ENCODE measurements around the gene DOK4.

Gene DOK4

DNA sequence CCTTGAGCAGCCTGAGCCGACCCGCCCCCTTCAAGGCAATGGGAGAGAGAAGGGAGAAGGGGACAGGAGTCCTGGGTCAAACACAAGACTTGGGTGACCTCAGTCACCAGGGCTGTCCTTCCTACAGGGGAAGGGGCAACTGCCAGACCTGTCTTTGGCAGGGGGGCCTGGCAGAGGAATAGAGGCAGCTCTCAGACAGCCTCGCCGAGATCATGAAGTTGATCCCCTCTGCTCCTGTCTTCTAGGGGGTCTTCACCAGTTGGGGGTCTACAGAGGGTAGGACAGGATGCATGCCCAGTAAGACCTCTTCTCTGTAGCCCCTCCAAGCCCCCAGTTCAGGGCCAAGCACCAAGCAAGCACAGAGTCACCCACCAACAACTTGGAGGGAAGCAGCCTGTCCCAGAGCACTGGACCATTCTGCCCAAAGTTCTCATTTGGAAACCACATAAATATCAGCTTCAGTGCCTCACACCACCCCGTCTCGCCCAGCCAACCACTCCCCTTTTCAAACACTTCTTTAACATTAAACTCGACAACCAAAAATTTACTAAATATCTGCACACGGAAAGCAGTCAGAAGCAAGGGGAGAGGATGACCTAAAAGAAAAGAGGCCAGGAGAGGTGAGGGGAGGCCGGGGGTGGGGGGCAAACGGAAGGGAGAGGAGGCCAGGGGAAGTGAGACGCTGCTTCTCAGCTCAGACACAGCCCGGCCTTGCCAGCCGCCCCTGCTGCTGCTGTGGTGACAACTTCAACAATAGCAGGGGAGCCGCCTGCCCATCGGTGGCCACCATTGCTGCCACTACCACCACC, 7.7 kb downstream of the DOK4 start:
- no peak for DNase-seq (ENCODE audit: low read depth in 2 of 2)

DNA sequence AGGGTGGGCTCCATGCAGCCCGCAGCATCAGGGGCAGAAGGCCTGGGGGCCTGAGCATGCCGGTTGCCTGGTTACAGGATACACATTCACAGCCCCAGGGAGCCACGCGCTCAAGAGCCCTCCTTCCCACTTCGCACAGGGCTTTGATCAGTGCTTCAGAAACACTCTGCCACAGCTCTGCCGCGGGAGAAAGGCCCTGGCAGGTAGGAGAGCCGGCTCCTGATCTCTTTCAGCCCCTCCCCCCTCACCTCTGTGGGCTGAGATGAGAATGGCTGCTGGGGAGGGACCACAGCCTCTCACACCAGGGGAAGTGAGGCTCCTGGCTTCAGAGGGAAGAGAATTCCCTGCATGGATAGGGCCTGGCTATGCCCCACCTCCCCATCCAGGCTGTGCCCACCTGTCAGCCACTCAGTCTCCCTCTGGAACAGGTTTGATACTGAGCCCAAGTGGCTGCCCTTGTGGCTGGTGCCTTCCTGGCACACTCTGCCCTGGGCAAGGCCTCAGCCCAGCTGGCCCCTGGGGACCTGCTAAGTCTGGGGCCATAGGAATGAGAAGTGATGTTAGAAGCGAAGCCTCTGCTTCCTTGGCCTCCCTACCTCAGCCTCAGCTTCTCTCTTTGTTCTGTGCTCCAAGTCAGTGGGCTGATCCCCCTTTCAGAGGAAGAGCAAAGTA, 8.6 kb downstream of the DOK4 start:
- DNase-seq (ENCODE audit: low read depth in 2 of 2), result no peak

DNA sequence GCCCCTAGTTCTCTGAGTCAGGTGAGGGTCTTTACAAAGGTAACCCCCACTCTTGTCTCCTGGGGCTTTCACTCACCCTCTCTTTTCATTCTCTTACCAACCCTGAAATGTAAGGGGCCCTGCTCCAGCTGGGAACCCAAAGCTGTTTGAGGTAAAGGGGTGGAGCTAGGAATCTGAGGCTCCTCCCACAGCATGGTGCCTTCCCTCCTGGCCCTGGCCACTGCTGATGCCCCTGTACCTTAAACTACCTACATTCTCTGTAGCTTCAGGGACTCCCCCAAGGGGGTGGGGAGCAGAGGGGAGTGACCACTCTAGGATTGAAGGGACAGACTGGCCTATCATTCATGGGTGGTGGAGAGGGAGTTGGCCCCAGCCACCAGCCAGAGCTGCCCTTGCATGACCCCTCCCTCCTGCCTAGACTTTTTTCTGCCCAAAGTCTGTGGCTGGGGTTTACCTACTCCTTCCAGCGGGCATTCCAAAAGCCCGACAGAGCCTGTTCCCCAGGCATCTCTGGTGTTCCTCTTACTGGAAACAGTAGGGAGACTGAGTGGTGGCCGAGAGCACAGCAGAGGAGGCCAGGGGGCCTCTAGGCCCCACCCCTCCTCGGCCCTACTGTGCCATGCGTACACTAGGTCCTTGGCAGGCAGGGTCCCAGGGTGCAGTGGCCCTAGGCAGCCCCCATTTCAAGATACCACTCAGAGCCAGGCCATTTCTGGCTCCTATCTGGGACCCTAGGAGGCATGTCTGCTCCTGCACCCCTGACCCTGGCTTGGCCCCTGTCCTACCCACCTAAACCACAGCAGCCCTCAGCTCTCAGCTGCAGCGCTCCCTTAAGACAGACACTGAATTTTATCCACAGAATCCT, 9.5 kb downstream of the DOK4 start:
- no peak for DNase-seq (ENCODE audit: low read depth in 2 of 2)

DNA sequence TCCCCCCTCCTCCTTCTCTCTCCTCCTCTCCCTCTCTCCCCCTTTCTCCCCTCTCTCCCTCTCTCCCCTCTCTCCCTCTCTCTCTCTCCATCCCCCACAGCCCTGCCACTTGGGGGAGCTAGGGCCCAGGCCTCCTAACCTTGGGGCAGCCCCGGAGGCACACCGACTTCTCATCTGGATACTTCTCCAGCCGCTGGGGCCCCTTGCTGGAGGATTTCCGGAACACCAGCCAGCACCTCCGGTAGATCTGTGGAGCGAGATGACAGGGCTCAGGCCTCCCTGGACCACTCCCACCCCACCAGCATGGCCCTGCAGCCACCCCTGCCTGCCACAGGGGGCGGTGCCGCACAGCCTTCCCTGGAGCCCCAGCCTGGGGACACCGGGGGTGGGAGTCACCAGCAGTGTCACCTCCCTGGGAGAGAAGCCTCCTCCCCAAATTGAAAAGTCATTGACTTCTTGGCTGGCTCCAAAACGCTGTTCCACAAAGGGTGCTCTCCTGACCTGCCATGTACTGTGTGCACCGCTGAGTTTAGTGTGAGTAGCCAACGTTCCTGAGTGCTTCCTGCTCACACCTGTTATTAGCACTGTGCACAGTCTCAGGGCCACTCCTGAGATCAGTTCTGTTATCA, 10.5 kb downstream of the DOK4 start:
- DNase-seq (ENCODE audit: low read depth in 2 of 2), result peak; percentile 82 to 85

DNA sequence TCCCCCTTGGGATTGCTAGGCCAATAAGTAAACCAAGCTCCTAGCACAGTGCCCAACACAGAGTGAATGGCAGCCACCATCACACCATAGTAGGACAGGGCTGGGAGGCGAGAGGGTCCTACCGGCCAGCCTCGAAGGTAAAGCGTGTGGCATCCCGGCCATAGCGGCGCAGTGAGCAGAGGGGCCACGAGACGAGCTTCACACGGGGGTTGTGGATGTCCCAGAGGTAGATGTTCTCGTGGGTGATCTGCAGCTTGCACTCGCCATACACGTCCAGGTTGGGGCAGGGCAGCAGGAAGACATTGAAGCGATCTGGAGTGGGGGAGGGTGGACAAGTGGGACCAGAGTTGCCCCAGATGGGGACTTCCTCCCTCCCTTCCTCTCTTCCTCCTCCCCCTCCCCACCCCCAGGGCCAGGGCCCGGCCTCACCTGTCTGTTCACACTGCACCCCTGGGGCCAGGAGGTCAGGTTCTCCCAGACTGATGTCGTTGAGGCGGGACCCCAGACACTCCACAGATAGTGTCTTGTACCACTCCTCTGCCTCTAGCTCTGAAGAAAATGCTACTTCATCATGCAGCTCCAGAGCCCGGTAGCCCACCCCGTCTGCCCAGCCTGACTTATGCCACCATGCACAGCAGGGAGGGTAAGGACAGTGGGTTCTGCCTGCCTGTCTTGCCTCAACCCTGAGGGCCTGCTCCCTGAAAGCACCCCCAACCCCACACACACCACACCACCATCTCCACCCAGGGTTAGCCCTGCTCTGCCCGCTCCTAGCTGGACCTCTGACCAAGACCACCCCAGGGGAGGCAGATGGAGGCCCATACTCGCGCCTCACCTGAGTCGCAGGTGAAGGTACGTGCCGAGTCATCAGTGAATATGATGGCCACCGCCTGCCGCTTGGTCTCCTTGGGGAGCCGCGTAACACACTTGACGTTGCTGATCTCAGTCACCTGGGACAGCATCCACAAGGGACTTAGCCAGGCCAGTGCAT, 11.3 kb downstream of the DOK4 start:
- DNase-seq (ENCODE audit: low read depth in 2 of 2), result no peak

DNA sequence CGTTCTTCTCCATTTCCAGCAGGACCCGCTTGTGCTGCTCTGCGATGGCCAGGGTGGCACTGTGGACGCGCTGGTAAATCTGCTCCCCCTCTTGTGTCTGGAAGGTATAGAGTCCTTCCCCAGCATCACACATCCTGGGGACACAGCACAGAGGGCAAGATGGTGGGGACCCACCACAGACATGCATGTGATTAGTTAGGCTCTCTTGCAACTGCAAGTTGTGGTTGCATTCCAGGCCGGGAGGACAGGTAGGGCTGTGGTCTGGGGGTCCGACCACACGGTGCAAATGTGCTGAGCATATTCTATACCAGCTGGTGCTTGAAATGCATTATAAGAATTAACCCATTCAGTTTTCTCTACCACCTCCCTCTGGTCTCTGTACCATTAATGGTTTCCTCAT, 12.4 kb downstream of the DOK4 start:
- DNase-seq (ENCODE audit: low read depth in 2 of 2), result no peak

DNA sequence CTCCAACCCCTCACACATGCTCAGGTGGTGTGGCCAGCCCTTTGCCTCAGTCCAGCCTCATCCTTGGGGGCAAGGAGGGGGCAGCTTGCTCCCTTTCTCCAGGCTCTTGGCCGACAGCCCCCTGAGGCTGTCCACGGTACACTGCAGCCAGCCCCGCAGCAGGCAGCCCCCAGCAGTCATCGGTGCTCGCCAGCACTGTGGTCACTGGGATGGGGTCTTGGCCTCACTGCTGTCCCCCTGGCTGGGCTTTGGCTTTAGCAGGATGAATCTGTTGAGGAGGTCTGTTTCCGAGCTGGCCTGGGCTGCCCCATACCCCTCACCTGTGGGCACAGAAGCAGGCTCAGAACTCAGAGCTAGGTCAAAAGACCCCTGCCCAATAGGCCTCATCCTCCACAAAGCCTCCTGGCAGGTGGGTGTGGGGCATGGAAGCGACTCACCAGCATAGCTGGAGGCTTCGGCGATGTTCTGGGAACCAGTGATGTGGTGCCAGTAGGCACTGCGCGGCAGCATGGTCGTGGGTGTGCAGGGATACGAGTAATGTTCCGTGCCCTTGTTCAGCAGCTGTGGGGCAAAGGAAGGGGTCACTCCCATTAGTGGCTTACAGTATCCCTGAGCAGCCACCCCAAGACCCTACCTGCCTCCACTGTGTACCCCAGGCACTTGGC, 13.0 kb downstream of the DOK4 start:
- DNase-seq (ENCODE audit: low read depth in 2 of 2), result no peak

DNA sequence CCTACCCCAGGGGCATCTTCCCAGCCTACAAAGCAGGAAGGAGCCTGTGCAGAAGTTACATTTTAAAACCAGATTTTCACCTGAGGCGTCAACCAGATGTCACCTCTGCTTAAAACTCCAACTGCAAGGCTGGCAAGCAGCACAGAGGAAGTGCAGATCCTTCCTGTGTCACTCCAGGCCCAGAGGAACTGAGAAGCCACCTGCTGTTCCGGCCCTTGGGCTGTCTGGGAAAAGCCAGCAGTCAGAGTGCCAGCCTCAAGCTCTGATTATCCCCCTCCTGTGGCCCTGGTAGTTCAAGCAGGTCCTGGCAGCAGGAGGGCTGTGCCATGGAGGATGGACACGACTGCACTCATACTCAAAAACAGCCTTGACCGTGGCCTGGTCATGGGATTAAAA, 13.6 kb downstream of the DOK4 start:
- DNase-seq (ENCODE audit: low read depth in 2 of 2), result no peak

DNA sequence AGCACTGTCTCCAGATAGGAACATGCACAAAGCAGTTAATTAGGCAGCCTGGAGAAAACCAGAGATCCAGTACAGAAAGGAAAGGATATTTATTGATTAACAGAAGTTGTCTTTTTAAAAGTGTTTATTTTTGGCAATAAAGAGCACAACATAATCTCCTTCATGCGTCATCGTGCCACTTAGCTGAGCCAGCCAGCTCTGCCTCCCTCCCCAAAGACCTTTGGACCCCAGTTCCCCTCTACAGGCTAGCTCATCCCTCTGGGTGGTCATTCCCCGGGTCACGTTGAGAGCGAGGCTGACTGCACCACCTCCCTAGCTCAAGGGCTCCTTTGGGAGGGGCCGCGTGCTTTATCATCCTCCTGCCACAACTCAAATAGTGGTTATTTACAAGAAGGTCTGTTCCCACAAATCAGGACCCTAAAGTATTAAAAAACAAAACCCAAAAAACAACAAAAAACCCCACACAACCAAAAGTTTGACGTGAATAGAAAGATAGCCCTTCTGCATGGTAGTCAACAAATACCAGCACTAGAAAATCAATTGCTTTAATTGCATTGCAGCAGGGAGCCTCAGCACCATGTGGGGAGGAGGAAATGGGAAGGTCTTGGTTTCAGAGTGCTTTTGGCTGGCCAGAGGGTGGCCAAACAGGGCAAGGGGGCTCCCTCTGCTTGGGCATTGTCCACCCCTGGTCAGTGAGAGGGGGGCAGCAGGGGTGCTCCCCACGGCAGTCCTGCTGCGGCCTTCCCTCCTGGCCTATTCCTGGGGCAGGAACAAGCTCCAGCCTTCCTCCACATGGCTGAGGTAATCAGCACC, 14.2 kb downstream of the DOK4 start:
- DNase-seq (ENCODE audit: low read depth in 2 of 2), result no peak

DNA sequence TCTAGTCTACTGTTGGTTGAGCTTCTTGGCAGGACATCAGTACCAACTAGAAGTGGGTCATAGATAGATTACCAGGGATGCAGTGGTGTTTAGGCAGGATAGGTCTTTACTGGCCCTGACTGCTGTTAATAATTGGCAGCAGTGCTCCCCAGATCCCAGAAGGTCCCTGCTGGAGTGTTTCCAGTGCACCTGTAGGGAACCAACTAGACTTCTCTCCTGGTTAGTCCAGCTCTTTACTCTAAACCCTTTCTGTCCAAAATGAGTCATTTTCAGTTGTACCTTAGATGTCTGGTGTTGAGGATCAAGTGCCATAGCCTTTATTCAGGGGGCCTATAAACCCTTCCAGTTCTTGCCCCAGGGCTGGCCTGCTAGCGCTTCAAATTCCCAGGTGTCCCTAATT, 15.1 kb downstream of the DOK4 start:
- no peak for DNase-seq (ENCODE audit: low read depth in 2 of 2)

DNA sequence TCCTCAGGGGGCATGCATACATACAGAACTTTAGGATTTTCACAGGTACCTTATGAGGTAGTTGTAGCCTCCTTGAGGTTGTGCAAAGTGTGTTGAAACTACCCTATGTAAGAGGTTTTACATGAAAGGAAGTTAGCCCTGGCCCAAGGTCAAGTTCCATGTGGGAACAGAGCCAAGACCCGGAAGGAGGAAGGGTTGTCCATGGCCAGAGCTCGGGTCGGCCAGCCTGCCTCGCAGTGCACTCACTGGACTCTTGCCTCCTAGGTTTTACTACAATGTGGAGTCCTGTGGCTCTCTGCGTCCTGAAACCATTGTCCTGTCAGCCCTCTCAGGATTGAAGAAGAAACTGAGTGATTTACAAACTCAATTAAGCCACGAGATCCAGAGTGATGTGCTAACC, 15.6 kb downstream of the DOK4 start:
- no peak for DNase-seq (ENCODE audit: low read depth in 2 of 2)

DNA sequence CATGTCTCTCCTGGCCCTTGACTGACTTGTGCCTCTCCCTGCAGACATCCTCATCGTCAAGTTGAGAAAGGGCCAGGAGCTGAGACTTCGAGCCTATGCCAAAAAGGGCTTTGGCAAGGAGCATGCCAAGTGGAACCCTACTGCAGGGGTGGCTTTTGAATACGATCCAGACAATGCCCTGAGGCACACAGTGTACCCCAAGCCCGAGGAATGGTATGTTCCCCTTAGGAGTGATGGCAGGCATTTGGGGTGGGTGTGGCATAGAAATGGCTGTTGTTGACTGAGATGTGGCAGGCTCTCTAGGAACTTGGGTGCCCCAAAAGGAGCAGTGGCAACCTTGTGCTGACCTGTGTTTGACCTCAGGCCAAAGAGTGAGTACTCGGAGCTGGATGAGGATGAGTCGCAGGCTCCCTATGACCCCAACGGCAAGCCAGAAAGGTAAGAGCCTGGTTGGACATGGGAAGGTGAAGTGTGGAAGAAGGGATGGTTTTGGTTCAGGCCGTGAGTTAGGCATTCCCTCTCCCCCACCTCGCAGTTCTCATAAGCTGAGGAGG, 16.3 kb downstream of the DOK4 start:
- no peak for DNase-seq (ENCODE audit: low read depth in 2 of 2)

DNA sequence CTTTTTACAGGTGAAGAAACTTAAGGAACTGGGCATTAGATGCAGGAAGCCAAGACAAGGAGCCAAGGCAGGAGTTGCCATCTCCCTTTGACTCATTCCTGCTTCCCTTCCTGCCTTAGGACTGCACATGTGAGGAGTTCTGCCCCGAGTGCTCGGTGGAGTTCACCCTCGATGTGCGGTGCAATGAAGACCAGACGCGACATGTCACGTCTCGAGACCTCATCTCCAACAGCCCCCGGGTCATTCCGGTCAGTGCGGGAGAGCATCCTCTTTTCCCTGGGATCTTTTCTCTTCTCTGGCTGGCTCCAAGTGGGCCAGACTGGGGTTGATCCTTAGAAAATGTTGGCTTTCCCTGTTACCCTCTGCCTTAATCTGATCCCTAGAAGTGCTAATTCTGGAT, 17.2 kb downstream of the DOK4 start:
- no peak for DNase-seq (ENCODE audit: low read depth in 2 of 2)

DNA sequence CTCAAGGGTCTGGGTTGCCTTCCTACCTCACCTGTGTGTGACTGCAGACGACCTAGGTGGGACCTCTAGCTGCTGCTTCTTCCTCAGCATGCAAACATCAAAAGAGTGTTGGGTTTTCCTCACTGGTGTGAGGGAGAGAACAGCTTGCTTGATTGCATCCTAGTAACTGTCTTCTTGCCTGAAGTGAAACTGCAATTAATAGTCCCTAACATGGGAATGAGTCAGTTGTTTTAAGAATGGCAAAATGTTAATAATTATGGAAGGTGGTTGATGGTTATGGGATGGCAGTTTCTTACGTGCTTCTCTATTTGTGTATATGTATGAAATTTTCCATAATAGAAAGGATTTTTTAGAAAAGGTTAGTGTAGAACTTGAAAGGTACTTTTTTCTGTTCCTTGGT, 17.9 kb downstream of the DOK4 start:
- DNase-seq (ENCODE audit: low read depth in 2 of 2), result no peak

DNA sequence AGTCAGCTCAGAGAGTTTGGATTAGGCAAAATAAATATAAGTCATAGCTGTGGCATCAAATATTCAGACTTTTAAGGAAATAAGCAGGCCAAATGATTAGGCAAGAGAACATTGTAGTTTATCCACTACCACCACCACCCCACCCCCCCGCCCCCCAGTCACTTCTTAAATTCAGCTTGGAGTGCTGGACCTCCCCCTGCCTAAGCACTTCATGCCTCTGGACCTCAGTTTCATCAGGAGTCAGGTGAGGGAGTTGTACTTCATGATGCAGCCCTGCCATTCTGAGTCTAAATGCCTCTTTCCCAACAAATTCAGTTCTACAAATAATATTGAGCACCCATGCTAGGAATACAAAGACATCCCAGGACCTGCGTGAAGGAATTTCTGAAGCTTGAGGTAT, 21.8 kb downstream of the DOK4 start:
- no peak for DNase-seq (ENCODE audit: low read depth in 2 of 2)

DNA sequence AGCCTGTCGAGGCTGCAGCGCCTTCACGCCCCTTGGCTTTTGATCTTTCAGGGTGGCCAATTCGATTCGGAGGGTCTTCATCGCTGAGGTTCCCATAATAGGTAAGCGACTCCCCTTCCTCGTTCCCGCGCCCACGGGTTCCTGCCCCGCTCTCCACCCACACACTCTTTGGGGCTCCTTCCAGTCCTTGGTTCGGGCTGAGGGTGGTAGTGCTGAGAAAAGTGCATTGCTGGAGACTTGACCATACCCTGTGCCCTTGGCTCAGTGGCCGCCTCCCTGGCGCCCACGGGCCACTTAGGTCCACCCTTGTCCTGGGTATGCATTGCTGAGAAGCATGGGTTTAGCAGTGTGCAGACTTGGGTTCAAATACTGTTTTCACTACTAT, 23.3 kb downstream of the DOK4 start:
- no peak for DNase-seq (ENCODE audit: low read depth in 2 of 2)

DNA sequence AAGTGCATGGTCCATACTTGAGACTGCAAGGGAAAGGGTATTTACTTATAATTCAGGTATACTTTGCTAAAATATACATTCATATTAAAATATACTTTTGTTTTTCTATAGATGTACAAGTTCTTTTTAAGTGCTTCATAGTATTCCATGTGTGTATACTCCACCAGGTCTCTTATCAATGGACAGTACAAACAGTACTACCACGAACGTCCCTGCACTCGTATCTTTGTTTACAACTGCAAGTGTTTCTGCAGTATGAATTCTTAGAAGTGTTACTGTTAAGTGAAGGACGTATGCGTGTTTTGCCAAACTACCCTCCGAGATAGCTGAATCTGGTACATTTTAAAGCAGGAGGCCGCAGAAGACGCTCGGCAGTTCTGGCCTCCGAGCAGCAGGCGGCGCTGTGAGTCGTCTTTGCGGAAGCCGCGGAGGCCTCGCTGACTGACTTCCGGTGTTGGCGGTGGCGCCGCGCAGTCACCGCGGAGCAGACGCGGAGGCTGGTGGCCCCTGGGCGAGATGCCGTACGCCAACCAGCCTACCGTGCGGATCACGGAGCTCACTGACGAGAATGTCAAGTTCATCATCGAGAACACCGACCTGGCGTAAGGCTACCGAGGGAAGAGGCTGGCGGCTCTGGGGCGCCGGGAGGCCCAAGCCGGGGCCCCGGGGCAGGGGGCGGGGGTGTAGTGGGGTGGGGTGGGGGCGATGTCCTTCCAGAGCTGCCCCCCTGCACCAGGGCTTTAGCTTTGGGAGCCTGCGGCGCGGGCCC, 23.9 kb downstream of the DOK4 start, which contains the start of gene POLR2C:
Gene POLR2C, plus strand, starts transcription at position 471 of the 769 bp plus-strand sequence. Its CDS starts 46 bp downstream, at position 517.
- DNase-seq (ENCODE audit: low read depth in 2 of 2), result peak; percentile 80 to 90

DNA sequence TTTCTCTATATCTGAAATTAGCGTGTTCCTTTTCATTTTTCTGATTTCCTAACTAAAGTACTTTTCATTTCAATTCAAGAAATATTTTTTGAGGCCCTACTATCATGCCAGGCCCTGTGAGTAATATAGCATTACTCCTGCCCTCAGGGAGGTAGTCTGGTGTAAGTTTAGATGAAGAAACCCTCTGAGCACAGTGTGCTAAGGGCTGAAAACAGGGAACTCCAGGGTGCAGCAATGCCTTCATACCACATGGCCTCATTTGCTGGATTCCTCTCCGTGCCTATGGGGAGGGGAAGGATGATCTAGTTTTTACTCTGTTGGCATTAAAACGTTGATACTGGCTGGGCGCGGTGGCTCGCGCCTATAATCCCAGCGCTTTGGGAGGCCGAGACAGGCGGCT, 34.3 kb downstream of the DOK4 start:
- DNase-seq (ENCODE audit: low read depth in 2 of 2), result no peak
